ENCODE results near the gene WDR91. TPM values are rescaled to one million over a fixed set of nuclear protein-coding genes. Genes with fewer than 3 reads are reported as not detected.

WDR91 gene
- total RNA-seq, 1 donor from 2014 or later = 14.5 TPM

DNA sequence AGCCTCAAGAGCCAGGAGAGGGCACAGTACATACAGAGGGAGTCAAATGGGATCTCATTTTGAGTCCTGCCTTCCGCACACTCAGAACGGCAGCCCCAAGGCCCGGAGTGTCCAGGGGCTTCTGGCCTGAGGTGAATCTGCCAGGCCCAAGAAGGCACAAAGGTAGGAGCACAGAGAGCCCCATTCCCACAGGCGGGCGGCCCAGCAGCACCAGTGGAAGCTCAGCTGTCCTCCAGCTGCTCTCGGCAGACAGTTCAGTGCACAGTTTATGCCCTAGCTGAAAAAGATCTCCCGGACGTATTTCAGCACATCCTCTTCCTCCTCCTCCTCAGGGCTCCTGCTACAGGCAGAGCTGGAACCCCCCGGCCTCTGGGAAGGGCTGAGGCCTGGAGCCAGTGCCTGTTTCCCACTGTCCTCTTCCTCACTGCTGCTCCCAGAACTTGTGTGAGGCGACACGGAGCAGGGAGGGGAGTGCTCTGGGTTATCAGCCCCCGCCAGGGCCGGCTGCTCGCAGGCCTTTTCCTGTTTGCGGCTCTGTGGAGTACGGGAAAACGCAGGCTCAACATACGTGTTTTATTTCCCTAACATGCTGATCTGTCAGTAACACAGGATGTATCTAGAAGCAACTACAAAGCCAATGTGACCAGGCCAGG lies 44.9 kb downstream of the WDR91 start:
- H3K9me3 Mint-ChIP-seq = peaks cover 8% of the 10 kb centered on the region
- TF ChIP-seq, protein P1, sequence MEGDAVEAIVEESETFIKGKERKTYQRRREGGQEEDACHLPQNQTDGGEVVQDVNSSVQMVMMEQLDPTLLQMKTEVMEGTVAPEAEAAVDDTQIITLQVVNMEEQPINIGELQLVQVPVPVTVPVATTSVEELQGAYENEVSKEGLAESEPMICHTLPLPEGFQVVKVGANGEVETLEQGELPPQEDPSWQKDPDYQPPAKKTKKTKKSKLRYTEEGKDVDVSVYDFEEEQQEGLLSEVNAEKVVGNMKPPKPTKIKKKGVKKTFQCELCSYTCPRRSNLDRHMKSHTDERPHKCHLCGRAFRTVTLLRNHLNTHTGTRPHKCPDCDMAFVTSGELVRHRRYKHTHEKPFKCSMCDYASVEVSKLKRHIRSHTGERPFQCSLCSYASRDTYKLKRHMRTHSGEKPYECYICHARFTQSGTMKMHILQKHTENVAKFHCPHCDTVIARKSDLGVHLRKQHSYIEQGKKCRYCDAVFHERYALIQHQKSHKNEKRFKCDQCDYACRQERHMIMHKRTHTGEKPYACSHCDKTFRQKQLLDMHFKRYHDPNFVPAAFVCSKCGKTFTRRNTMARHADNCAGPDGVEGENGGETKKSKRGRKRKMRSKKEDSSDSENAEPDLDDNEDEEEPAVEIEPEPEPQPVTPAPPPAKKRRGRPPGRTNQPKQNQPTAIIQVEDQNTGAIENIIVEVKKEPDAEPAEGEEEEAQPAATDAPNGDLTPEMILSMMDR (conservative IDR thresholded peaks at IDR 0.05) = no peak
- no peaks in the 10 kb centered on the region for H3K27me3 Mint-ChIP-seq (ENCODE audit: low read depth)
- peaks cover 38% of the 10 kb centered on the region for H3K4me1 Mint-ChIP-seq
- H3K4me3 Mint-ChIP-seq = peak overlapping the region; percentile 67
- H3K36me3 Mint-ChIP-seq (ENCODE audit: low read depth) = peaks cover 47% of the 10 kb centered on the region
- H3K27ac Mint-ChIP-seq (ENCODE audit: unreplicated experiment) = no peak overlapping the region
- DNase-seq (ENCODE audit: low read depth, low spot score) = no peak

DNA sequence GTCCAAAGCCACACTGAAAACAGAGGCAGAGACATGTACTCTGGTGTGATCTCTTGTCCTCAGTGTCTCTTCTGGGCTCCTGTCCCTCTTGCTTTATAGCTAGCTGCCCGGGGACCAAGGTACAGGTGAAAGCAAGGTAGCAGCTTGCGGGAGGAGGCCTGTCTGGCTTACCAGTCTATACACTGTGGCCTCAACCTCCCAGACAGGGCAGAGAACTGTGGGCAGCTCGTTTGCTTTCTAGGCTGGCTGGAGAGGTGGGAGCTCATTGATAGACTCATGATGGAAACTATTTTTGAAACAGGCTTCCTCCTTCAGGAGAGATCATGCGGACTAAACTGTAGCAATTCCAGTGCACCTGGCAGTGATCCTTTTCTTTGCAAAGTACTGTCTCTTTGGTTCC lies 45.5 kb downstream of the WDR91 start:
- no peak for DNase-seq (ENCODE audit: low read depth, low spot score)
- TF ChIP-seq, protein P1 (conservative IDR thresholded peaks at IDR 0.05) = no peak
- H3K4me1 Mint-ChIP-seq = peaks cover 40% of the 10 kb centered on the region
- H3K9me3 Mint-ChIP-seq = peaks cover 10% of the 10 kb centered on the region
- peak overlapping the region; percentile 51 for H3K4me3 Mint-ChIP-seq
- H3K27me3 Mint-ChIP-seq (ENCODE audit: low read depth) = no peaks in the 10 kb centered on the region
- no peak overlapping the region for H3K27ac Mint-ChIP-seq (ENCODE audit: unreplicated experiment)
- peaks cover 53% of the 10 kb centered on the region for H3K36me3 Mint-ChIP-seq (ENCODE audit: low read depth)

DNA sequence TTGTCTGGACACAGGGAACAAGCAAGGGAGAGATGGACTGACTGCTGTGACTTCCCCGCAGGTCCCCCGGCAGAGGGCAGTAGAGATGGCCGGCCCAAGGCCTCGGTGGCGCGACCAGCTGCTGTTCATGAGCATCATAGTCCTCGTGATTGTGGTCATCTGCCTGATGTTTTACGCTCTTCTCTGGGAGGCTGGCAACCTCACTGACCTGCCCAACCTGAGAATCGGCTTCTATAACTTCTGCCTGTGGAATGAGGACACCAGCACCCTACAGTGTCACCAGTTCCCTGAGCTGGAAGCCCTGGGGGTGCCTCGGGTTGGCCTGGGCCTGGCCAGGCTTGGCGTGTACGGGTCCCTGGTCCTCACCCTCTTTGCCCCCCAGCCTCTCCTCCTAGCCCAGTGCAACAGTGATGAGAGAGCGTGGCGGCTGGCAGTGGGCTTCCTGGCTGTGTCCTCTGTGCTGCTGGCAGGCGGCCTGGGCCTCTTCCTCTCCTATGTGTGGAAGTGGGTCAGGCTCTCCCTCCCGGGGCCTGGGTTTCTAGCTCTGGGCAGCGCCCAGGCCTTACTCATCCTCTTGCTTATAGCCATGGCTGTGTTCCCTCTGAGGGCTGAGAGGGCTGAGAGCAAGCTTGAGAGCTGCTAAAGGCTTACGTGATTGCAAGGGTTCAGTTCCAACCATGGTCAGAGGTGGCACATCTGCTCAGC lies 46.8 kb downstream of the WDR91 start:
- H3K36me3 Mint-ChIP-seq (ENCODE audit: low read depth) = peaks cover 62% of the 10 kb centered on the region
- no peak for DNase-seq (ENCODE audit: low read depth, low spot score)
- no peaks in the 10 kb centered on the region for H3K27me3 Mint-ChIP-seq (ENCODE audit: low read depth)
- peaks cover 43% of the 10 kb centered on the region for H3K4me1 Mint-ChIP-seq
- peak overlapping the region; percentile 47 for H3K4me3 Mint-ChIP-seq
- TF ChIP-seq, protein P1 (conservative IDR thresholded peaks at IDR 0.05) = no peak
- no peak overlapping the region for H3K27ac Mint-ChIP-seq (ENCODE audit: unreplicated experiment)
- peaks cover 13% of the 10 kb centered on the region for H3K9me3 Mint-ChIP-seq

DNA sequence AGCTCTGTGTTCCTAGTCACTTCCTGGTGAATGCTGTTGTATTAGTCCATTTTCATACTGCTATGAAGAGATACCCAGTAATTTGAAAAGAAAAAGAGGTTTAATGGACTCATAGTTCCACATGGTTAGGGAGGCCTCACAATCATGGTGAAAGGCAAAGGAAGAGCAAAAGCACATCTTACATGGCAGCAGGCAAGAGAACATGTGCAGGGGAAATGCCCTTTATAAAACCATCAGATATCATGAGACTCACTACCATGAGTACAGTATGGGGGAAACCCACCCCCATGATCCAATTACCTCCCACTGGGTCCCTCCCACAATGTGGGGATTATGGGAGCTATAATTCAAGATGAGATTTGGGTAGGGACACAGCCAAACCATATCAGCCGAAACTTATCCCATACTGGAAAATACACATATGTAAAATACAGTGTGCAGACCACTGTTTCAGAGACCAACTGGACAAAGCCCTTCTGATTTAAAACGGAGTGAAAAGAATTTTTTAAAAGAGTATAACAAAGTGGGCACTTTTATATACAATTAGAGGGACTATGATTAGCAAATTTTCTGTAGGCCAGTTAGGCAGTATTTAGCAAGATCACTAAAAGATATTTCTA lies 48.8 kb downstream of the WDR91 start:
- TF ChIP-seq, protein P1 (conservative IDR thresholded peaks at IDR 0.05) = no peak
- Mint-ChIP-seq H3K9me3 (peaks cover 13% of the 10 kb centered on the region), H3K4me1 (peaks cover 25% of the 10 kb centered on the region), H3K4me3 (no peak overlapping the region), H3K27ac (ENCODE audit: unreplicated experiment) (no peak overlapping the region), H3K36me3 (ENCODE audit: low read depth) (peaks cover 65% of the 10 kb centered on the region), H3K27me3 (ENCODE audit: low read depth) (no peaks in the 10 kb centered on the region)
- no peak for DNase-seq (ENCODE audit: low read depth, low spot score)

DNA sequence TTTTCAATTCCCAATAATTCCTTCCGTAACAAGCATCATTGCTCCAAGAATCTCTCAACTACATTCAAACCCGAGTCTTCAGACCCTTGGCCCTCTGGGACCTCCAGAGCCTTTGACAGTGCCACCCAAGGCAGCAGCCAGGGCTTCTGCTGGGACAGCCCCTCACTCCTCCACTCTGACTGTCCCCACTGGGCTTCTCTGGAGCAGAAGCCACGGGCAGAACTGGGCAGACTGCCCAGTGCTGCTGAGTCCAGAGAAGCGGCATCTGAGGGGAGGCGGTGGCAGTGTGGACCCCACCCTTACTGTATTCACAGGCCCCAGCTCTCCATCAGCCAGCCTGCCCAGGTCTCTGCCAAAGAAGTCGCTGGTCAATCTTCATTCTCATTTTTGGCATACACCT lies 49.7 kb downstream of the WDR91 start:
- H3K4me1 Mint-ChIP-seq = peaks cover 22% of the 10 kb centered on the region
- peaks cover 19% of the 10 kb centered on the region for H3K9me3 Mint-ChIP-seq
- TF ChIP-seq, protein P1 (conservative IDR thresholded peaks at IDR 0.05) = no peak
- H3K27me3 Mint-ChIP-seq (ENCODE audit: low read depth) = no peaks in the 10 kb centered on the region
- peak overlapping the region; percentile 29 for H3K27ac Mint-ChIP-seq (ENCODE audit: unreplicated experiment)
- no peak for DNase-seq (ENCODE audit: low read depth, low spot score)
- no peak overlapping the region for H3K4me3 Mint-ChIP-seq
- peaks cover 69% of the 10 kb centered on the region for H3K36me3 Mint-ChIP-seq (ENCODE audit: low read depth)

Measured in neural crest cell (in vitro differentiated cells).